Femur (tissue), 1 donor: Measurements from ENCODE around the gene POLR3H.
"Not testable (repeated sequence)": the region's sequence is repeated elsewhere in the genome, so short reads cannot be mapped to it uniquely, and the experiment has no call there.

ENCODE experiments used
- DNase-seq: peaks from one replicate; pipeline ENCODE4 v3.0.0-alpha.2; 2017

POLR3H gene, protein sequence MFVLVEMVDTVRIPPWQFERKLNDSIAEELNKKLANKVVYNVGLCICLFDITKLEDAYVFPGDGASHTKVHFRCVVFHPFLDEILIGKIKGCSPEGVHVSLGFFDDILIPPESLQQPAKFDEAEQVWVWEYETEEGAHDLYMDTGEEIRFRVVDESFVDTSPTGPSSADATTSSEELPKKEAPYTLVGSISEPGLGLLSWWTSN

DNA sequence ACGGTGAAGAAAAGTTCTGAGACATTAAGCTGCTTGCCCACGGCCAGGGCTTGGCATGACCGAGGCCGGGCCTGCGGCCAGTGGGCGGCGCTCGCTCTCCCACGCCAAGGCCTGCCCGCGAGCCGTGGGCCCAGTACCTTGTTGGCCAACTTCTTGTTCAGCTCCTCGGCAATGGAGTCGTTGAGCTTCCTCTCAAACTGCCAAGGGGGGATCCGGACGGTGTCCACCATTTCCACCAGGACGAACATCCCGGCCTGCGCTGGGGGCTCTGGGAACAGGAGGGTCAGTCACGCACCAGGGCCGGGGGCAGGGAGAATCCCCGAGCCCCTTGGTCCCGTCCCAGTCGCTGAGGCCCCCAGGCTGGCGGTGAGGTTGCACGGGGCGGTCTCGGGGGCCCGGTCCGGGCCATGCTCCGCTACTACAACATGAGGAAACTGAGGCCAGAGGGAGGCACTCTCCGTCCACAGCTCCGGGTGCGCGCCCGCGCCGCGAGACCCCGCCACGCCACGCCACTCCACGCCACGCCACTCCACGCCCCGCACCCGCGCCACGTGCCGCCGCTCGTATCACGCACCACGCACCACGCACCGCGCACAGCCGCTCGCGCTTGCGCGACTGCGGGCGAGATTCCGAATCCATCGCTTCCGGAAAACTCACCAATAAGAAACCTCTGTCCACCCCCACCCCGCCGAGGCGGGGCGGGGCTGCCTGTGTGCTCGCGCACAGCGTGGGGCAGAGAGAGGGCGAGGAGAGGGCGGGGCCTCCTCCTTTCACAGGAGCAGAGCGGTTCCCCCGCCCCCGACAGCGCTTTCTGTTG lies at the start of gene POLR3H:
POLR3H (minus strand) TSS at position 617 of the 817 bp plus-strand sequence; CDS start at position 248, 369 bp downstream.
- peak; percentile 99 for DNase-seq

DNA sequence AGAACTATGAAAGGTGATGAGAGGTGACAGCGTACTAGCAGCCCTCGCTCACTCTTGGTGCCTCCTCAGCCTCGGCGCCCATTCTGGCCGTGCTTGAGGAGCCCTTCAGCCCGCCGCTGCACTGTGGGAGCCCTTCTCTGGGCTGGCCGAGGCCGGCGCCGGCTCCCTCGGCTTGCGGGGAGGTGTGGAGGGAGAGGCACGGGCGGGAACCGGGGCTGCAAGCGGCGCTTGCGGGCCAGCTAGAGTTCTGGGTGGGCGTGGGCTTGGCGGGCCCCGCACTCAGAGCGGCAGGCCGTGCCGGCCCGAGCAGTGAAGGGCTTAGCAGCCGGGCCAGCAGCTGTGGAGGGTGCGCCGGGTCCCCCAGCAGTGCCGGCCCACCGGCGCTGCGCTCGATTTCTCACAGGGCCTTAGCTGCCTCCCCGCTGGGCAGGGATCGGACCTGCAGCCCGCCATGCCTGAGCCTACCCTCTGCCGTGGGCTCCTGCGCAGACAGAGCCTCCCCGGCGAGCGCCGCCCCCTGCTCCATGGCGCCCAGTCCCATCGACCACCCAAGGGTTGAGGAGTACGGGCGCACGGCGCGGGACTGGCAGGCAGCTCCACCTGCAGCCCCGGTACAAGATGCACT lies 49.2 kb upstream of the POLR3H start:
- not testable (repeated sequence) for DNase-seq

DNA sequence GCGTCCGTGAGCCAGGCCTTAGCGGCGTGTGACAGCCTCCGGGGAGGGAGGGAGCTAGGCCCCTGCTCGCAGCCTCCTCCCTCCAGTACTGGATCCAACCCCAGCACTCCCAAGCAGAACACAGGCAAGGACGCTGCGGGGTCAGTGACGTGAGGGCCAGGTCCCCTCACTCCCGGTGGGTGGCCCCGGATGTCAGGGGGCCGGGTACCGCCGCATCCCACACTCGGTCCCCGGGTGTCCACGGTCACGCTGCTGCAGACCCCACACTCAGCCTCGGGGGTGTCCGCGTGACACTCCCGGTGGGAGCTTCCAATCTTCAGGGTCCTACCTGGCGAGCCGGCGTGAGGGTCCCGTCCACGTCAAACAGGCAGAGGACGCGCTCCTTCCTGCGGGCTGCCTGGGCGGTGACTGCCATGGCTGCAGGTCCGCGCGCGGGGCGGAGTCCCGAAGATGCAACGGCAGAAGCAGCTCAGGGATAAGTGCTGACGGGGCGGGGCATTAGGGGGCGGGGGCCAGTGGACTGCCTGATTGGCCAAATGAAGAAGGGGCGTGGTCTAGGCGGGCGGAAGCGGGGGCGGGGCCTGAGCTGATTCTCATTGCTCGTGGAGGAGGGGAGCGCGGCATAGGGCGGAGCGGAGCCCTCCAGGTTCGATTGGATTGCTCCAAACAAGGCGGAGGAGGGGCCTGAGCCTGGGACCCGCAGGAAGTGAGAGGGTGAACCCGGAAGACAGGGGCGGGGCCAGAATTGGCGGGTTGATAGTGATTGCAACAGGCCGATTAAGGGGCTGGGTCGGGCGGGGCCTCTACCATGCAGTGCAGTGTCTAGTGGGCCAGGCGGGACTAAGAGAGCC lies 45.3 kb upstream of the POLR3H start, which contains the start of gene PMM1:
PMM1 (minus strand) TSS at position 450 of the 851 bp plus-strand sequence; CDS start at position 415, 35 bp downstream.
- peak; percentile 100 for DNase-seq

DNA sequence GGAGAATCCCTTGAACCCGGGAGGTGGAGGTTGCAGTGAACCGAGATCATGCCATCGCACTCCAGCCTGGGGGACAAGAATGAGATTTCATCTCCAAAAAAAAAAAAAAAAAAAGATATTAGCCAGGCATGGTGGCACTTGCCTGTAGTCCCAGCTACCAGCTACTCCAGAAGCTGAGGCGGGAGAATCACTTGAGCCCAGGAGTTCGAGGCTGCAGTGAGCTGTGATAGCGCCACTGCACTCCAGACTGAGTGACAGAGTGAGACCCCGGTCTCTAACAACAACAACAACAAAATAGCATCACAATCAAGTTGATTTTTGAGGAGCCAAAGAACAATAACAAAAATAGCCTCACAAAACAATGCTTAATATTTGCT lies 43.1 kb upstream of the POLR3H start:
- no peak for DNase-seq

DNA sequence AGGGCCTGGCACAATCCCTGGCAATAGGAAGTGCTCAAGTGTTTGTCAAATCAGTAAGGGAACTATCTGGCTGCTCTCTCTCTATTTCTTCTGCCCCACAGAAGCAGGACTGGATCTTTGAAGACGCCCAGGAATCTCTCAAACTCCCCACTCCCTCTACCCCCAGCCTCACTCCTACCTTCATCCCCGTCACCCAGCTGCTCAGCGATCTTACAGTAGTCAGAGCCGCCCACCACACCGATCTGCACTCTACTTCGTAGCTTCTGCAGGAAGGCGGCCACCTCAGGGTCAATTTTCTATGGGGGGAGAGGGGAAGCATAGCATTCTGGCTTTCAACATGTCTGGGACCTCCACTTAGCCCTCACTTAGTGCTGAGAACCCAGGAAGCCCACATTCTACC lies 41.6 kb upstream of the POLR3H start:
- DNase-seq = no peak

DNA sequence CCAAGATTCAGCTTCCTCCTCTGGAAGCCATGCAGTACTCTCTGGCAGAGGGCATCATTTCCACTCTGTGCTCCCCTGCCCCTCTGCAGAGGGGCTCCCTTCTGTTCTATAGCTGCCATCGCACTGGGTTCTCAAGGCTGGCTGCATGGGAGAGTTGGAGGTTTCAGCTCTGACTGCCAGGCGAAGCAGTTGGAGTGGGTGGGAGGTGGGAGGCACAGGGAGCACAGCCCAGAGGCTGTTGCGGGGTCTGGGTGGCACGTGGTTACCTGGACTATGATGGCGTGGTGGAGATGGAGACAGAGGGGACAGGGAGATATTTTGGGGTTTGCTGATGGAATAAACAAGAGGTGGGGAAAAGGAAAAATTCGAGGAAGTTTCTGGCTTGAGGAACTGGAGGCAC lies 40.6 kb upstream of the POLR3H start:
- no peak for DNase-seq

DNA sequence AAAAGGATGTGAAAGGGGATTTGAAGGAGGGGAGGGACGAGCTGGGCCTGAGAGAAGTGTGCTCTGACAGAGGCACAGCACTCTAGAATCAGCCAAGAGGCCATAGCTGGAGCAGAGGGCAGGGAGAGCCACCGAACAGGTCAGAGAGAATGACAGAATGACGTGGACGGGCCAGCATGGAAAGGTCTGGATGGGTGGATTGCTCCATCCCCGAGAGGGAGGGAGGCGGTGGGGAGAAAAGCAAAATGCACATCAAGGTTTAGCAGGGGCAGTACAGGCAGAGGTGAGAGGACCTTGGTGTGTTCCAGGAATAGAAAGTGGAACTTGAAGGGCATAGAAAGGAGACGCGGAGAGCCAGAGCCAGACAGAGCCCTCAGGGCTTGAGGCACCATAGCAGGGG lies 38.4 kb upstream of the POLR3H start:
- no peak for DNase-seq

DNA sequence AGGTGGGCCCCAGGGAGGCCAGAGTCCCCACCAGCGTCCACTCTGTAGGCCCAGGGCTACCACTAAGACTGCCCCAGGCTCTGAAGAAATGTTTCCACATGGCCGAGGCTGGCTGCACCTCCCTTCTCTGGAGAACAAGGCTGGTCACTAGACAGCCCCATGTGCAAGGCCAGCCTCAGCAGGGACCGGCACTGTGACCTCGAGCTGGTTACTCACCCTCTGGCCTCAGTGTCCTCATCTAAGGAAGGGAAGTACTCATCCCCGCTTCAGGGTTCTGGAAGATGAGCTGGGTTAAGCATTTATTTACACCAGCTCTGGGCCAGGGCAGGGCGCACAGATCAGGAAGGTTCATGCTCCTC lies 35.7 kb upstream of the POLR3H start:
- no peak for DNase-seq

DNA sequence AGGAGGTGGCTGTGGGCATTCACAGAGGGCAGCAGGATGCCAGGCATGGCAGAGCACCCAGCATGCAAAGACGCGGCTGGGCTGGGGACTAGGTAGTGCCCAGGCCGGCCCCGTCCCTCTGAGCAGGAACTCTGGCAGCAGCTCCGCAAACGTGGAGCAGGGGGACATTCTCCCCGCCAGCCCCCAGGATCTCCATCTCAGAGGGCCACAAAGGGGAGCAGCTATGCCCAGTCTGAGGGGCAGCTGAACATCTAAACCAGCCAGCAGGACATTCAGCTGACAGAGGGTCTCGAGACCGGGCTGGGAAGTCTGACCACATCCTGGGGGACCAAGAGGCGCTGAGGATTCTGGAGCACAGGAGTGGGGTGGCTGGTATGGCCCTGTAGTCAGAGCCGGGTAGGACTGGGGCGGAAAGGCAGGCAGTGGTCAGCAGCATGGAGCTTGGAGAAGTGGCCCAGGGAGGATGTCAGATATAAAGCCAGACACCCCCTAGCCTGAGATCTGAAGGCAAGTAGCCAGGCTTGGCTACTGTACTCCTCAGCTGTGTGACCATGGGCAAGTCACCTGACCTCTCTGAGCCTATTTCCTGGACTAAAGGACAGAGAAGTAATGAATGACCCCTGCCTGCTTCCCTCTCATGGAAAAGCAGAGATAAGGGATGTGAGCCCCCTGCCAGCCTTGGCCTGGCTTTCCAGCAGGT lies 35.2 kb upstream of the POLR3H start:
- DNase-seq = no peak

DNA sequence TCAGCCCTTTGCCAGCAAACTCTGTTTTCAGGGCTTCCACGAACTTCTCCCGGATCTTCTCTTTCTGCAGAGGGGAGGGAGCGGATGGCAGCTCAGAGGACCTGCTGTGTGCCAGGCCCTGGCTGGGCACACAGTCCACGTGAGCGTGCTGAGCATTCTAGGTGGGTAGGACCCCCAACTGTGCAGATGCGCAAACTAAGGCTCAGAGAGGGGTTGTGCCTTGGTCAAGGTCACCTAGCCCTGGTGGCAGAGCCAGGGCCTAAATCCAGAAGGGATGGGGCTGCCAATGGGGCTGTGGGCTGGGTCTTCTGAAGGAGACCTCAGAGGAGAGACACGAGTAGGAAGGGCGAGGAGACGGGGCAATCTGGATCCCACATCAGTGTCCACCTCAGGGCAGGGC lies 34.5 kb upstream of the POLR3H start:
- DNase-seq = no peak

DNA sequence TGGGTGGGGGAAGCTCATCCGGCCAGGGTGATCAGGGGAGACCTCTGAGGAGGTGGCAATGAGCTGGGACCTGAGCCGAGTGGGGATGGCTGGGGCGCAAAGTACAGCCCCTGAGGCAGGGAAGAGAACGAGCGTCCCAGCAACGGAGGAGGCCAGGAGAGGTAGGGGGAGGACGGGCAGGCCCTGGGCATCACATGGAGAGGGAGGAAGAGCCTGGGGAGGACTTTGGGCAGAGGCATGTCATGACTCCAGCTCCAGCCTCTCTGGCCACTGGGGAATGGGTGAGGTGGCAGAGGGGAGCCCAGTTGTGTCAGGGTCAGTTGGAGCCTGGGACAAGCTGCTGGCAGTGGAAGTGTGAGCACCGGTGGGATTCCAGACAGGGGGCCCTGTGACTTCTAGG lies 33.8 kb upstream of the POLR3H start:
- no peak for DNase-seq

DNA sequence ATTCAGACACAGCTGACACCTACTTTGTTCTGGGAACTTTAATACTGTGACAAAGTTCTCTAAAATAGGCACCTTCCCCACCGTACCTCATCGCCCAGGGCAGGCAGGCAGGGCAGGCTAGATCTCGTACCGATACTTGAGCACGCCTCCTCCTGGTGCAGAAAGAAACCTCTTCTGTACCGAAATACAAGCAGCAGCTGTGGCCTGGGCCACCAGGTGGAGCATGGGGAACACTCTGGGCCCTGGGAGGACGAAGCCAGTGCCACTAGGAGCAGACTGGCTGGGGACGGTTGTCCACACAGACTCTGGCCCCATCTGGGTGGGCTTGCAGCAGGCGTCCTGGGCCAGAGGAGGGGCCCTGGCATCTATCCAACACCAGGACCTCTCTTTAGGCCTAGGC lies 32.6 kb upstream of the POLR3H start:
- peak; percentile 47 for DNase-seq

DNA sequence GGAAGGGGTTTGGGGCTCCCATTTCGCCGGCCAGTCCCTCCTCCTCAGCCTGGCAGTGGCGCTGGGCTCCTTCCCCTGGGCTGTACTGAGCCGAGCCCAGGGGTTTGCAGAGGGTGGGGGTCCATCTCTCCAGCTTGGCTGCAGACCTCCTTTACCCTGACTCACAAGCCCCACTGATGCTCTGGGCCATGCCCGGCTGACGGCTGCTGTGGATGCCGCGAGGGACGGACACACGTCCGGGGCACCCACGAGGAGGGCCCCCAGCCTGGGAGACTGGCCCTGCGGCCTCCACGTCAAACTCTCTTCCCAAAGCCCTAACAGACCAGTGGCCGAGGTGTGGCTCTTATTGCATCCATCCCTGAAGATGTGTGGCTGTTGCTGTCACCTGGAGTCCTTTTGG lies 31.3 kb upstream of the POLR3H start:
- no peak for DNase-seq

DNA sequence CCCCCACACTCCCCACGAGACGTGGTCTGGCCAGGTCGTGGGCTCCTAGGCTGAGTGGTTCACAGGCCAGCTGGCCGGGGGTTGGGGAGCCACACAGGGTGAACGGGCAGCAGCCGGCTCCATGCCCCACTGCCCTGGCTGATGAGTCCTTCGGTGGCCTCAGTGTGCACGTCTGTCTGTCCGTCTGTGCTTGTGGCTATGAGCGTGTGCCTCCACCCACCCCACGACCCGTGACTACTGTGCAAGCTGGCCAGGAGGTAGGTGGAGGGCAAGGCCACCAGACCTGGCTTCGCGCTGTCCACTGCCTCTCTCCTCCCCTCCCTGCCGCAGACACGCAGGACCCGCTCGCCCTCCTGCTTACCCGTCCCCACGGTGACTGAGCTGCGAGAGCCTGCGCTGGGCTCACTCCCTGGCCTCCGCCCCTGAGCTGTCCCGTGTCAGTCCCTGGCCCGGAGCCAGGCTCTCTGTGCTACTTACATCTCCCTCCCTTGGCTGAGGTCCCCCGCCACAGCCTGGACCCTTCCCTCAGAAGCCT lies 30.6 kb upstream of the POLR3H start:
- peak; percentile 62 for DNase-seq

DNA sequence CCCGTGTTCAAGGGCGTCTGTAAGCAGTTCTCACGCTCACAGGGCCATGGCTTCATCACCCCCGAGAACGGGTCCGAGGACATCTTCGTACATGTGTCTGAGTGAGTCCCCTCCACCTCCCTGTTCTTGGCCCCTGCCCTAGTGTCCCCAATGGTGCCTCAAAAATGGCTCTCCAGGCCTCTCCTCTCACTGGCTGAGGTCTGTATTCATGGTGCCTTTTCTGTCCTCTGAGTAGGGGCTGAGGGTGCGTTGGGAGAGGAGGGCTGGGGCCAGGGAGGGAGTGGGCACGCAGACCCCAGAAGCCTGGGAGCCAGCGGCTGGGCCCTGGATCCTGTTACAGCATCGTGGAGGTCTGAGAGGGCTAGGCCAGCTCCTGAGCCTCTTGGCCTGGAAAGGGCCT lies 29.4 kb upstream of the POLR3H start:
- DNase-seq = no peak

DNA sequence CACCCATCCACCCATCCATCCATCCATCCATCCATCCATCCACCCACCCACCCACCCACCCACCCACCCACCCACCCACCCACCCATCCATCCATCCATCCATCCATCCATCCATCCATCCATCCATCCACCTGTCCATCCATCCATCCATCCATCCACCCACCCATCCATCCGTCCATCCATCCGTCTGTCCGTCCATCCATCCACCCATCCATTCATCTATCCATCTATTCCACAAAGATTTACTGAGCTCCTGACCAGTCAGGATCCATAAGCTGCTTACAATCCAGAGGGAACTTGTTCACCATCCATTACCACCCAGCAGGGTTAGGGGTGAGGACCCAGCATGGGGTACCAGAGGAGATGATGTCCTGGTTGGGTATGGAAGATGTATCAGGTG lies 28.0 kb upstream of the POLR3H start:
- not testable (repeated sequence) for DNase-seq

DNA sequence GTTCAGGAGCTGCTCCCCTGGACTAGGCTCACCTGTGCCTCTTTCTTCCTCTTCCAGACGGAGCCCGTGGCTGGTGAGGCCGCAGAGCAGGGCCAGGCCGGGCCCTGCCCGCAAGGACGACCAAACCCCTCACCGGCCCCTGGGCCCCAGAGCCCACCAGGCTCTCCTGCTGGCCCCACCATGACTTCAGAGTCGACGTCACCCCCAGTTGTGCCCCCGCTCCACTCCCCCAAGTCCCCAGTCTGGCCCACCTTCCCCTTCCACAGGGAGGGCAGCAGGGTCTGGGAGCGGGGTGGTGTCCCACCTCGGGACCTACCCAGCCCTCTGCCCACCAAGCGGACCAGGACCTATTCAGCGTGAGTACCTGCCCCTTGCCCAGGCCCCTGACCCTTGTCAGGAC lies 27.5 kb upstream of the POLR3H start:
- DNase-seq = no peak

DNA sequence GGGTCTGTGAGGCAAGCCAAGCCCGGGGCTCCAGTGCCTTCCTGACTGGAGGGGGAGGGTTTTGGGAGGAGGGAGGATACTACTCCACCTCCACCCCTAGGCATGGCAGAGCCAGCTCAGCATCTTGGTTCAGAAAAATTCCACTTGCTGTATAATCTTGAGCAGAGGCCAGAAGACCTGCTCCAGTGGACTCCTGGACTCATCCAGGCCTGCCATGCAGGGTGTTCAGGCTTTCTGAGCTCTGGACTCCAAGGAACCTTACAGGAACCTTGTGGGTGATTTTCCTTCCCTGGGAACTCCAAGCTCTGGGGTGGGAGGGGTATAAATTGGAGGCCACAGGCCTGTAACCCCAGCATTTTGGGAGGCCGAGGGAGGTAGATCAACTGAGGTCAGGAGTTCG lies 26.0 kb upstream of the POLR3H start:
- DNase-seq = no peak

DNA sequence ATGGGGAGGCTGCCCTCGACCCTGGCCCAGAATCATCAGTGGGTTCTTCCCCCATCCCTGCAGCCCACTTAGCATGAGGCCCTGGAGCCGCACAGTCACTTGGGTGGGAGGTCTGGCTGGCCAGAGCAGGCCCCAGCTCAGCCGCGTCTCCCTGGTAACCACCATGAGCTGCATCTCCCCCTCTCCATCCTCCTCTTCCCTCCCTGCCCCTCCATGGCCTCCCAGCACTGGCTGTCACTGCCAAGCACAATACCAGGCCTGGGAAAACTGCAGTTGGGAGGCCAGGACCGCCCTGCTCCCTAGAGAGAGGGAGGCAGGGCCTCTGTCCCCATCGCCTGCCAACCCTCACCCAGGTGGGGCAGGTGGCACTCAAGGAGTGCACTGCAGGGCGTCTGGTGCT lies 24.5 kb upstream of the POLR3H start:
- DNase-seq = peak; percentile 49

DNA sequence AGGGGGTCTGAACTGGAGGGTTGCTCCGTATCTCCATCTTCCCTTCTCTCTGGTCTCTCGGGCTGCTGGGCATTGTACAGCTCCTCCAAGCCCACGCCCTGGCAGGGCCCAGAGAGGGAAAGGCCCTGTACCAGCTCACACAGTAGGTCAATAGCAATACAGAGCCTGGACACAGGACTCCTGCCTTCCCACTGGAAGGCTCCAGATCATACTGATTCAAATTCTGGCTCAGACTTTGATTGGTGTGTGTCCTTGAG lies 23.2 kb upstream of the POLR3H start:
- DNase-seq = no peak

DNA sequence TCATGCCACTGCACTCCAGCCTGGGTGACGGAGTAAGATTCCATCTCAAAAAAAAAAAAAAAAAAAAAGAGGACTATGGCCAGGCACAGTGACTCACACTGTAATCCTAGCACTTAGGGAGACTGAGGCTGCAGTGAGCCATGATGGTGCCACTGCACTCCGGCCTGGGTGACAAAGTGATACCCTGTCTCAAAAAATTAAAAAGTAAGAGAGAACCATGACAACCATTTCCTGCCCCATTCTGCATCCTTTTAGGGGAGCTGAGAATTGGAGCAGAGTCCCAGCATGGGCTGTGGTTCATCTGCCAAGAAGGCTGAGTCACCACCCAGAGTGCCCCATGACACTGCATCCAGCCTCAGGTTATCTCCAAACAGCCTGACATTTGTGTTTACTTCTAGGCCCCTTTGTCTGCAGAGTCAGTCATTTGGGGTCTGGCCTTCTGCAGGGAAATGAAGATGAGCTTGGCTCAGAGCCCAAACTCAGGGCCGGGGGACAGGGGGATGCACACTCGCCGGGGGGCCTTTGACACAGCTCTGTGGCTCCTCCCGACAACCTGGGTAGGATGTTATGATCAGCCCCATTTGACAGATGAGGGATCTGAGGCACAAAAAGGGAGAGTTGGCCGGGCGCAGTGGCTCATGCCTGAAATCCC lies 21.3 kb upstream of the POLR3H start:
- DNase-seq = peak; percentile 40

DNA sequence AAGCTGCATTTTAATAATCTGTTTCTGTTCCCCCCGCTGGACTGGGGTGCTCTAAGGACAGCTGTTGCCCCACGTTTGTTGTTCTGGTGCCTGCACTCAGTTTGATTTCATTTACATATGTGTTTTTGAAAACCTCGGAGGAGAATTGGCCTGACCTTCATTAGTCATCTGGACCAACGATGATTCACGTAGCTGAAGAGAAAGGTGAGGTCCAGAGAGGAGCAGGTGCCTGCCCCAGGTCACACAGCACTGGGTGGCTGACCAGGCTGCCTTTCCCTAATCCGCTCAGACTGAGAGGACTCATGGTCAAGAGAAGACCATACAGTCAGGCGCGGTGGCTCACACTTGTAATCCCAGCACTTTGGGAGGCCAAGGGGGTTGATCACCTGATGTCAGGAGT lies 20.3 kb upstream of the POLR3H start:
- DNase-seq = no peak
